Measurements from ENCODE around the gene ERMP1.

Gene ERMP1

DNA sequence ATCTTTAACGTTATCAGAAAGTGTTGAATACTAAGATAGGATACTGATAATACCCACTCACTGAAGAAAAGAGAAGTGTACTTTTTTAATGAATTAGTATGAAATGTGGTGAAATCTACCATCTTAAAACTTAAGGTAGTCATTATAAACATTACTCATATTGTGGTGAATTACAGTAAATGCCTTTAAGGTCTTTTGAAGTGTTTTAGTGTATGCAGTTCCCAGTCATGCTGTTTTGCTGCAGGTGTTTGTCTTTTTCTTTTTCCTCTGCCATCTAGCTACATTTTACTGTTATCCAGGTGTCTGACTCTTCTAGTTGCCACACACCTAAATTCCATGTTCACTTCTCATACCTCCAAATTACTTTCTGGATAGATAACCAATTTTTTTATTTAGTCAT, 72.6 kb downstream of the ERMP1 start:
- no peak overlapping the region for H3K27ac ChIP-seq
- no peak overlapping the region for H3K9ac ChIP-seq
- H3K36me3 ChIP-seq (ENCODE audit: control insufficient read depth, insufficient read depth, low read length): no peaks in the 10 kb centered on the region
- no peaks in the 10 kb centered on the region for H3K79me2 ChIP-seq
- H3K4me1 ChIP-seq: no peaks in the 10 kb centered on the region
- H3K9me3 ChIP-seq (ENCODE audit: control insufficient read depth, low read length): no peaks in the 10 kb centered on the region
- no peak overlapping the region for H3K4me2 ChIP-seq (ENCODE audit: low read length)
- H2AFZ ChIP-seq: no peak overlapping the region
- no peaks in the 10 kb centered on the region for H3K27me3 ChIP-seq (ENCODE audit: control insufficient read depth, insufficient read depth, low read length)
- no peak overlapping the region for H3K4me3 ChIP-seq (ENCODE audit: low read depth, low read length)
- TF ChIP-seq CTCF (IDR thresholded peaks at IDR 0.05): no peak

- Histone ChIP-seq H3K27ac (no peak overlapping the region), H2AFZ (no peak overlapping the region), H3K9me3 (ENCODE audit: control insufficient read depth, low read length) (no peaks in the 10 kb centered on the region), H3K4me1 (no peaks in the 10 kb centered on the region), H3K36me3 (ENCODE audit: control insufficient read depth, insufficient read depth, low read length) (no peaks in the 10 kb centered on the region), H3K9ac (no peak overlapping the region), H3K4me3 (ENCODE audit: low read depth, low read length) (no peak overlapping the region), H3K27me3 (ENCODE audit: control insufficient read depth, insufficient read depth, low read length) (no peaks in the 10 kb centered on the region), H3K79me2 (no peaks in the 10 kb centered on the region), H3K4me2 (ENCODE audit: low read length) (no peak overlapping the region)
- no peak for TF ChIP-seq CTCF (IDR thresholded peaks at IDR 0.05)
Observed at GRCh38 chr9:5756633-5757032, 76.3 kb downstream of the ERMP1 start.

GRCh38 chr9:5750569-5750968, 82.3 kb downstream of the ERMP1 start:
- H2AFZ ChIP-seq: no peak overlapping the region
- no peak overlapping the region for H3K4me3 ChIP-seq (ENCODE audit: low read depth, low read length)
- no peak overlapping the region for H3K27ac ChIP-seq
- no peak overlapping the region for H3K4me2 ChIP-seq (ENCODE audit: low read length)
- no peaks in the 10 kb centered on the region for H3K4me1 ChIP-seq
- no peaks in the 10 kb centered on the region for H3K79me2 ChIP-seq
- no peaks in the 10 kb centered on the region for H3K36me3 ChIP-seq (ENCODE audit: control insufficient read depth, insufficient read depth, low read length)
- no peak overlapping the region for H3K9ac ChIP-seq
- no peak for TF ChIP-seq CTCF (IDR thresholded peaks at IDR 0.05)
- H3K27me3 ChIP-seq (ENCODE audit: control insufficient read depth, insufficient read depth, low read length): no peaks in the 10 kb centered on the region
- no peaks in the 10 kb centered on the region for H3K9me3 ChIP-seq (ENCODE audit: control insufficient read depth, low read length)

- no peak for TF ChIP-seq CTCF (IDR thresholded peaks at IDR 0.05)
- Histone ChIP-seq H3K9me3 (ENCODE audit: control insufficient read depth, low read length) (no peaks in the 10 kb centered on the region), H3K4me1 (no peaks in the 10 kb centered on the region), H2AFZ (no peak overlapping the region), H3K4me2 (ENCODE audit: low read length) (no peak overlapping the region), H3K27me3 (ENCODE audit: control insufficient read depth, insufficient read depth, low read length) (no peaks in the 10 kb centered on the region), H3K9ac (no peak overlapping the region), H3K79me2 (no peaks in the 10 kb centered on the region), H3K27ac (no peak overlapping the region), H3K36me3 (ENCODE audit: control insufficient read depth, insufficient read depth, low read length) (no peaks in the 10 kb centered on the region), H3K4me3 (ENCODE audit: low read depth, low read length) (no peak overlapping the region)
Observed at GRCh38 chr9:5749306-5749705, 83.6 kb downstream of the ERMP1 start.

DNA sequence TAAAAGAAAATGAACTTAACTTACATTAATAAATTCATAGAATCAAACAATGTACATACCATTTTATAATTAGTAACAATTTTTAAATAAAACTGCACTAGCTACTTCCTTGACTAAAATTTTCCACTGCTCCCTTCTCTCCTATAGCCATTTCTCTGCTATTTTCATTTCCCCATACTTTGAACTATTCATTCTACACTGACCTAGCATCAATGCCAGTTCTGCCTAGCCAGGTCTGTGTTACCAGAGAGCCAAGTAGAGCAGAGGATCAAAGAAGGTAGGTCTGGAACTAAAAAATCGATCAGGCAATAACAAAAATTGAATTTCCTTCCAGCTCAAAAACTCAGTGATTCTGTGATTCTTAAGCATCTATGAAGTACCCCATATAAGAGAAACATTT, 84.5 kb downstream of the ERMP1 start:
- Histone ChIP-seq H3K4me1 (no peaks in the 10 kb centered on the region), H3K27ac (no peak overlapping the region), H3K9ac (no peak overlapping the region), H2AFZ (no peak overlapping the region), H3K36me3 (ENCODE audit: control insufficient read depth, insufficient read depth, low read length) (no peaks in the 10 kb centered on the region), H3K4me3 (ENCODE audit: low read depth, low read length) (no peak overlapping the region), H3K27me3 (ENCODE audit: control insufficient read depth, insufficient read depth, low read length) (no peaks in the 10 kb centered on the region), H3K4me2 (ENCODE audit: low read length) (no peak overlapping the region), H3K9me3 (ENCODE audit: control insufficient read depth, low read length) (no peaks in the 10 kb centered on the region), H3K79me2 (no peaks in the 10 kb centered on the region)
- TF ChIP-seq CTCF (IDR thresholded peaks at IDR 0.05): no peak

Data from parathyroid adenoma (tissue), 2 donors.